Measurements from ENCODE around the gene SORCS3. TPM values are rescaled to one million over a fixed set of nuclear protein-coding genes. Genes with fewer than 3 reads are reported as not detected.
A peak's percentile ranks its signal among the peaks of the same experiment; 100 is the strongest.

Gene SORCS3
- total RNA-seq, 1 experiment from 2014 or later, result 0.94 TPM

DNA sequence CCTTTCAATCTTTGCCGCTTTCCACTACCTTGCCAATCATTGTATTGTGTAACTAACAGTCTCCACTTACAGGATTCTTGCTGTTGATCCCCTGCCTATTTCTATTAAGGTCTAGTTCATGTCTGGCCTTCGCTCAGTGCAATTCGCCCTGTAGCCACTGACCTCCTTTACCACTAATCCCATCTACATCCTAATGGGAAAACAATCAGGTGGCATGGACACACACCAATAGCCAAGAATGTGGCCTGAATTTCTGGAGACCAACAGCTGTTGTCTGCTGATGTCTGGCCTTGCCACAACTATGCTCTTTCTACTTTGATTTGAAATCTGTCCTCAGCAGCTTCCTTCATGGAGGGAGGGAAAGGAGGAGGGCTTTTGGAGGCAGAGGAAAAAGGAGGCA, 546.2 kb downstream of the SORCS3 start:
- DNase-seq (ENCODE audit: low spot score), result no peak
- CTCF ChIA-PET, result no interaction called here
- Mint-ChIP-seq H3K36me3 (no peaks in the 10 kb centered on the region), H3K4me3 (no peak overlapping the region), H3K4me1 (peaks cover 17% of the 10 kb centered on the region), H3K27ac (no peak overlapping the region), H3K27me3 (ENCODE audit: low read depth) (no peaks in the 10 kb centered on the region), H3K9me3 (no peaks in the 10 kb centered on the region)
- TF ChIP-seq JUN (CRISPR knock-in tag; IDR thresholded peaks at IDR 0.05) (no peak), ZNF423 (CRISPR knock-in tag; IDR thresholded peaks at IDR 0.05) (no peak), ZNF121 (CRISPR knock-in tag; IDR thresholded peaks at IDR 0.05) (no peak), SOX15 (CRISPR knock-in tag; IDR thresholded peaks at IDR 0.05) (no peak)
- TF ChIP-seq, protein P1, sequence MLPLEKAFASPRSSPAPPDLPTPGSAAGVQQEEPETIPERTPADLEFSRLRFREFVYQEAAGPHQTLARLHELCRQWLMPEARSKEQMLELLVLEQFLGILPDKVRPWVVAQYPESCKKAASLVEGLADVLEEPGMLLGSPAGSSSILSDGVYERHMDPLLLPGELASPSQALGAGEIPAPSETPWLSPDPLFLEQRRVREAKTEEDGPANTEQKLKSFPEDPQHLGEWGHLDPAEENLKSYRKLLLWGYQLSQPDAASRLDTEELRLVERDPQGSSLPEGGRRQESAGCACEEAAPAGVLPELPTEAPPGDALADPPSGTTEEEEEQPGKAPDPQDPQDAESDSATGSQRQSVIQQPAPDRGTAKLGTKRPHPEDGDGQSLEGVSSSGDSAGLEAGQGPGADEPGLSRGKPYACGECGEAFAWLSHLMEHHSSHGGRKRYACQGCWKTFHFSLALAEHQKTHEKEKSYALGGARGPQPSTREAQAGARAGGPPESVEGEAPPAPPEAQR (CRISPR knock-in tag; IDR thresholded peaks at IDR 0.05), result no peak
- TF ChIP-seq, protein P2, sequence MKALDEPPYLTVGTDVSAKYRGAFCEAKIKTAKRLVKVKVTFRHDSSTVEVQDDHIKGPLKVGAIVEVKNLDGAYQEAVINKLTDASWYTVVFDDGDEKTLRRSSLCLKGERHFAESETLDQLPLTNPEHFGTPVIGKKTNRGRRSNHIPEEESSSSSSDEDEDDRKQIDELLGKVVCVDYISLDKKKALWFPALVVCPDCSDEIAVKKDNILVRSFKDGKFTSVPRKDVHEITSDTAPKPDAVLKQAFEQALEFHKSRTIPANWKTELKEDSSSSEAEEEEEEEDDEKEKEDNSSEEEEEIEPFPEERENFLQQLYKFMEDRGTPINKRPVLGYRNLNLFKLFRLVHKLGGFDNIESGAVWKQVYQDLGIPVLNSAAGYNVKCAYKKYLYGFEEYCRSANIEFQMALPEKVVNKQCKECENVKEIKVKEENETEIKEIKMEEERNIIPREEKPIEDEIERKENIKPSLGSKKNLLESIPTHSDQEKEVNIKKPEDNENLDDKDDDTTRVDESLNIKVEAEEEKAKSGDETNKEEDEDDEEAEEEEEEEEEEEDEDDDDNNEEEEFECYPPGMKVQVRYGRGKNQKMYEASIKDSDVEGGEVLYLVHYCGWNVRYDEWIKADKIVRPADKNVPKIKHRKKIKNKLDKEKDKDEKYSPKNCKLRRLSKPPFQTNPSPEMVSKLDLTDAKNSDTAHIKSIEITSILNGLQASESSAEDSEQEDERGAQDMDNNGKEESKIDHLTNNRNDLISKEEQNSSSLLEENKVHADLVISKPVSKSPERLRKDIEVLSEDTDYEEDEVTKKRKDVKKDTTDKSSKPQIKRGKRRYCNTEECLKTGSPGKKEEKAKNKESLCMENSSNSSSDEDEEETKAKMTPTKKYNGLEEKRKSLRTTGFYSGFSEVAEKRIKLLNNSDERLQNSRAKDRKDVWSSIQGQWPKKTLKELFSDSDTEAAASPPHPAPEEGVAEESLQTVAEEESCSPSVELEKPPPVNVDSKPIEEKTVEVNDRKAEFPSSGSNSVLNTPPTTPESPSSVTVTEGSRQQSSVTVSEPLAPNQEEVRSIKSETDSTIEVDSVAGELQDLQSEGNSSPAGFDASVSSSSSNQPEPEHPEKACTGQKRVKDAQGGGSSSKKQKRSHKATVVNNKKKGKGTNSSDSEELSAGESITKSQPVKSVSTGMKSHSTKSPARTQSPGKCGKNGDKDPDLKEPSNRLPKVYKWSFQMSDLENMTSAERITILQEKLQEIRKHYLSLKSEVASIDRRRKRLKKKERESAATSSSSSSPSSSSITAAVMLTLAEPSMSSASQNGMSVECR (CRISPR knock-in tag; IDR thresholded peaks at IDR 0.05; ENCODE audit: borderline replicate concordance), result no peak
- ATAC-seq, result peak; percentile 77
- POLR2A ChIA-PET, result no interaction called here

DNA sequence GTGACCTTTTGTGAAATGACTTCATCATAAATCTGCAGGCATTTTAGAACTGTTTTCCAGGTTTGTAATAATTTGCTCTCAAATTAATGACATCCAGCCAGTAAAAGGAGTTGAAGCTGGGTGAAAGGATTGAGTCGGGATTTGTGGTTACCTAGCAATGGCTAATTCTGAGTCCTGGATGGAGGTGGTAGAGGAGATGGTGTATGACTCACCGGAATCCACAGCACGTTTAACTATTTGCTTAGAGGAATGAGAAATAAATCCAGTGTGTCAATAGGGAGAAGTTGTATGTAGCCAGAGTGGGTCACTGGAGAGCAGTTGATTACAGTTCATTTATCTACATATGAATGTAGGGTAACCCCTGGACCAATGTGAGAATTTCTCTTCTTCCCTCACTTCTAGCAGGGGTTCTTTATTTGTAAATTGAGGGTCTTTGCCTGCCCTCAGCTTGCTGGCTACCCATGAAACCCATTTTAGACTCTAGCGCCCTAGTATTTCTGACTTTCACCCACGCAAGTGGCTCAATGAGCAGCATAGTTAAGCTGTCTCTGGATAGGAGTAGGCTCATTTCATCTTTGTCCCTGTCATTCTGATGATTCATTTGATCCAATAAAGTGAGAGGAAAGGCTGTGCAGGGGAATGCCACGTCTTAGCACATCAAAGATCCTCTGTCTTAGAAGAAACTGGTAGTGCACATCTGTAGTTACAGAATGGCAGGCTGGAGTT, 547.8 kb downstream of the SORCS3 start:
- DNase-seq (ENCODE audit: low spot score) (no peak), ATAC-seq (no peak; the same call in 1 of the 2 replicates)
- no peak overlapping the region for H3K4me3 Mint-ChIP-seq
- POLR2A ChIA-PET, result no interaction called here
- no peaks in the 10 kb centered on the region for H3K9me3 Mint-ChIP-seq
- H3K36me3 Mint-ChIP-seq, result no peaks in the 10 kb centered on the region
- CTCF ChIA-PET, result no interaction called here
- no peaks in the 10 kb centered on the region for H3K27me3 Mint-ChIP-seq (ENCODE audit: low read depth)
- no peak for TF ChIP-seq SMAD3 (CRISPR knock-in tag; IDR thresholded peaks at IDR 0.05; ENCODE audit: borderline replicate concordance)
- no peak for TF ChIP-seq CBFB (CRISPR knock-in tag; IDR thresholded peaks at IDR 0.05; ENCODE audit: low read depth)
- no peak for TF ChIP-seq ZNF263 (CRISPR knock-in tag; IDR thresholded peaks at IDR 0.05; ENCODE audit: low read depth)
- TF ChIP-seq, protein P3, sequence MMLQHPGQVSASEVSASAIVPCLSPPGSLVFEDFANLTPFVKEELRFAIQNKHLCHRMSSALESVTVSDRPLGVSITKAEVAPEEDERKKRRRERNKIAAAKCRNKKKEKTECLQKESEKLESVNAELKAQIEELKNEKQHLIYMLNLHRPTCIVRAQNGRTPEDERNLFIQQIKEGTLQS (CRISPR knock-in tag; conservative IDR thresholded peaks at IDR 0.05), result no peak
- TF ChIP-seq, protein P4, sequence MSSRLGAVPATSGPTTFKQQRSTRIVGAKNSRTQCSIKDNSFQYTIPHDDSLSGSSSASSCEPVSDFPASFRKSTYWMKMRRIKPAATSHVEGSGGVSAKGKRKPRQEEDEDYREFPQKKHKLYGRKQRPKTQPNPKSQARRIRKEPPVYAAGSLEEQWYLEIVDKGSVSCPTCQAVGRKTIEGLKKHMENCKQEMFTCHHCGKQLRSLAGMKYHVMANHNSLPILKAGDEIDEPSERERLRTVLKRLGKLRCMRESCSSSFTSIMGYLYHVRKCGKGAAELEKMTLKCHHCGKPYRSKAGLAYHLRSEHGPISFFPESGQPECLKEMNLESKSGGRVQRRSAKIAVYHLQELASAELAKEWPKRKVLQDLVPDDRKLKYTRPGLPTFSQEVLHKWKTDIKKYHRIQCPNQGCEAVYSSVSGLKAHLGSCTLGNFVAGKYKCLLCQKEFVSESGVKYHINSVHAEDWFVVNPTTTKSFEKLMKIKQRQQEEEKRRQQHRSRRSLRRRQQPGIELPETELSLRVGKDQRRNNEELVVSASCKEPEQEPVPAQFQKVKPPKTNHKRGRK (CRISPR knock-in tag; IDR thresholded peaks at IDR 0.05; ENCODE audit: borderline replicate concordance), result no peak
- TF ChIP-seq CREM (CRISPR knock-in tag; IDR thresholded peaks at IDR 0.05), result no peak
- no peak for TF ChIP-seq SP1 (CRISPR knock-in tag; conservative IDR thresholded peaks at IDR 0.05)
- TF ChIP-seq IRF2 (CRISPR knock-in tag; IDR thresholded peaks at IDR 0.05; ENCODE audit: borderline replicate concordance, low read depth), result no peak
- no peak for TF ChIP-seq NR2C2 (CRISPR knock-in tag; IDR thresholded peaks at IDR 0.05)
- H3K4me1 Mint-ChIP-seq, result peaks cover 17% of the 10 kb centered on the region
- no peak overlapping the region for H3K27ac Mint-ChIP-seq

DNA sequence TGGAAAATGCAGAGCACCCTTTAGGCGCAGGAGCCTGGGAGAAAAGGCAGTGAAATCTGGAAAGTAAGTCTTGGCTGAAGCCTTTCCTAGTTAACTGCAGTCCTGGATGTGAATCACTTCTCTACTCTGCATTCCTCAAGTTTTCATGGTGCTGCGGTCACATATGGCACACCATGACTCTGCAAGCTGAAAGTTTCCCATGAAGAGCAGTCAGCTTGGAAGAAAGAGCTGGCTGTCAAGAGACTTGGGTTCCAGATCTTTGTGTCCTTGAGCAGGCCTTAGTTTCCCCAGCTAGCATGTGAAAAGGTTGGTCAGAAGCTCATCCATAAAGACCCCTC, 548.3 kb downstream of the SORCS3 start:
- Mint-ChIP-seq H3K4me3 (no peak overlapping the region), H3K36me3 (no peaks in the 10 kb centered on the region), H3K27ac (no peak overlapping the region), H3K4me1 (peaks cover 17% of the 10 kb centered on the region), H3K27me3 (ENCODE audit: low read depth) (no peaks in the 10 kb centered on the region), H3K9me3 (no peaks in the 10 kb centered on the region)
- TF ChIP-seq GTF2I (CRISPR knock-in tag; conservative IDR thresholded peaks at IDR 0.05) (no peak), KAT7 (CRISPR knock-in tag; IDR thresholded peaks at IDR 0.05; ENCODE audit: borderline replicate concordance) (no peak), ZNF671 (CRISPR knock-in tag; IDR thresholded peaks at IDR 0.05) (no peak), GRHL2 (CRISPR knock-in tag; IDR thresholded peaks at IDR 0.05; ENCODE audit: insufficient replicate concordance, severe bottlenecking) (no peak)
- TF ChIP-seq, protein P5, sequence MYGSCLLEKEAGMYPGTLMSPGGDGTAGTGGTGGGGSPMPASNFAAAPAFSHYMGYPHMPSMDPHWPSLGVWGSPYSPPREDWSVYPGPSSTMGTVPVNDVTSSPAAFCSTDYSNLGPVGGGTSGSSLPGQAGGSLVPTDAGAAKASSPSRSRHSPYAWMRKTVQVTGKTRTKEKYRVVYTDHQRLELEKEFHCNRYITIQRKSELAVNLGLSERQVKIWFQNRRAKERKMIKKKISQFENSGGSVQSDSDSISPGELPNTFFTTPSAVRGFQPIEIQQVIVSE (CRISPR knock-in tag; IDR thresholded peaks at IDR 0.05; ENCODE audit: borderline replicate concordance), result no peak
- ATAC-seq (no peak), DNase-seq (ENCODE audit: low spot score) (no peak)
- CTCF ChIA-PET, result no interaction called here
- POLR2A ChIA-PET, result no interaction called here

Measured in WTC11 (cell line).